HepG2 (cell line): Measurements from ENCODE around the gene TFEB. TPM values are rescaled to one million over a fixed set of nuclear protein-coding genes. Genes with fewer than 3 reads are reported as not detected.

Experiments
- ATAC-seq: fragments of 200-7000 bp; cut with Tn5 transposase; 3 replicates; pipeline ENCODE4 v1.9.1; 2020; ENCODE audit warnings: mild to moderate bottlenecking, moderate library complexity
- BruUV-seq: library from RNA; stranded (reverse); fragments of 400-500 nt; replicated peaks from 2 replicates; lab custom pipeline; 2021; lab: Mats Ljungman, UMichigan
- CTCF ChIA-PET: fragments of 300-600 bp; formaldehyde crosslinking; extraction: SDS; loops from one replicate; lab custom pipeline; 2021; ENCODE audit warnings: low total read pairs, inconsistent platforms, low intra/inter-chr PET ratio; lab: Yijun Ruan, JAX
- POLR2A ChIA-PET: fragments of 350-600 bp; sonication (Branson Sonifier 250); formaldehyde crosslinking; loops from one replicate; lab custom pipeline; 2020; ENCODE audit warnings: antibody characterized with exemption, inconsistent platforms; lab: Yijun Ruan, JAX
- DNase-seq: peaks from one replicate; pipeline ENCODE4 v3.0.0-alpha.2; 2015; ENCODE audit warnings: low spot score
- FAIRE-seq: peaks from 3 replicates; lab custom pipeline; 2011; peaks lifted over from hg19 to GRCh38; lab: Jason Lieb, UNC
- H2AFZ ChIP-seq: one replicate; pipeline ENCODE4 v1.6.1; 2011; ENCODE audit warnings: low read length, inconsistent platforms
- H3K27ac ChIP-seq: fragments of 300-600 bp; 3 replicates; pipeline ENCODE4 v1.8.0; 2011; ENCODE audit warnings: mixed run types, mild to moderate bottlenecking, mixed read lengths, low read length, inconsistent platforms; ENCODE audit not compliant: insufficient read depth; ENCODE audit errors: extremely low read length
- H3K27me3 ChIP-seq, 2 experiments: fragments of 200-600 bp in 1 of 2; 2 replicates in 1 of 2; 3 replicates in 1 of 2; pipeline versions ENCODE4 v1.6.0 to v1.8.0; 2011; ENCODE audit warnings: low read length in 2 of 2, mild to moderate bottlenecking in 2 of 2, moderate library complexity in 2 of 2, inconsistent platforms in 1 of 2; ENCODE audit not compliant: insufficient read depth in 2 of 2, control insufficient read depth in 1 of 2
- H3K36me3 ChIP-seq, 2 experiments: fragments of 200-600 bp in 1 of 2; replicated peaks in 1 of 2; 2 replicates in 1 of 2; 3 replicates in 1 of 2; pipeline versions ENCODE4 v1.5.1 to v1.8.0; 2011; ENCODE audit warnings: low read length in 2 of 2, inconsistent platforms in 1 of 2; ENCODE audit not compliant: insufficient read depth in 2 of 2, control insufficient read depth in 1 of 2
- H3K4me1 ChIP-seq: 2 replicates; pipeline ENCODE4 v1.5.1; 2012; ENCODE audit warnings: low read length, inconsistent platforms; ENCODE audit not compliant: insufficient read depth
- H3K4me2 ChIP-seq: 2 replicates; pipeline ENCODE4 v1.6.0; 2011; ENCODE audit warnings: low read depth, low read length, inconsistent platforms
- H3K4me3 ChIP-seq, 3 experiments: fragments of 200-600 bp in 1 of 3; sonication (generic), shearing (Covaris generic) in 1 of 3; replicated peaks in 1 of 3; 2 replicates each; pipeline ENCODE4 v1.5.1; 2011 to 2016; ENCODE audit warnings: low read length in 3 of 3, inconsistent platforms in 2 of 3, low read depth in 2 of 3, mild to moderate bottlenecking in 2 of 3, control low read depth in 1 of 3, mixed read lengths in 1 of 3; ENCODE audit not compliant: insufficient read depth in 1 of 3
- H3K79me2 ChIP-seq: one replicate; pipeline ENCODE4 v1.6.1; 2011; ENCODE audit warnings: low read length, inconsistent platforms; ENCODE audit not compliant: insufficient read depth
- H3K9ac ChIP-seq: 2 replicates; pipeline ENCODE4 v1.6.0; 2011; ENCODE audit warnings: mild to moderate bottlenecking, low read depth, low read length, inconsistent platforms; ENCODE audit not compliant: insufficient read depth
- H3K9me3 ChIP-seq: 2 replicates; pipeline ENCODE4 v1.5.1; 2012; ENCODE audit warnings: mild to moderate bottlenecking, low read length
- H4K20me1 ChIP-seq: 2 replicates; pipeline ENCODE4 v1.6.0; 2011; ENCODE audit warnings: inconsistent platforms, mild to moderate bottlenecking, low read length, moderate library complexity; ENCODE audit not compliant: insufficient read depth
- ELF1 ChIP-seq: sonication (generic); formaldehyde crosslinking; IDR thresholded peaks from 2 replicates; pipeline ENCODE4 v1.4.0; 2020; ENCODE audit warnings: missing genetic modification reagents
- GZF1 ChIP-seq: sonication (generic); formaldehyde crosslinking; IDR thresholded peaks from 2 replicates; pipeline ENCODE4 v1.5.1; 2020; ENCODE audit warnings: mild to moderate bottlenecking, missing genetic modification reagents
- KMT2A ChIP-seq: sonication (generic); formaldehyde crosslinking; IDR thresholded peaks from 2 replicates; pipeline ENCODE4 v1.4.0; 2020; ENCODE audit warnings: missing genetic modification reagents
- KMT2B ChIP-seq: IDR thresholded peaks from 2 replicates; pipeline ENCODE4 v1.6.1; 2016; ENCODE audit warnings: missing genetic modification reagents, missing compliant biosample characterization
- NCOA1 ChIP-seq: sonication (generic); formaldehyde crosslinking; IDR thresholded peaks from 2 replicates; pipeline ENCODE4 v1.9.0; 2021; ENCODE audit warnings: missing genetic modification reagents
- THAP11 ChIP-seq: IDR thresholded peaks from 2 replicates; pipeline ENCODE4 v1.6.1; 2016; ENCODE audit warnings: missing biosample characterization, missing genetic modification reagents
- TIGD3 ChIP-seq: sonication (generic); formaldehyde crosslinking; IDR thresholded peaks from 2 replicates; pipeline ENCODE4 v1.5.1; 2020; ENCODE audit warnings: mild to moderate bottlenecking, missing genetic modification reagents, borderline replicate concordance
- ZFP41 ChIP-seq: sonication (generic); formaldehyde crosslinking; IDR thresholded peaks from 2 replicates; pipeline ENCODE4 v1.4.0; 2020; ENCODE audit warnings: mild to moderate bottlenecking, missing genetic modification reagents, borderline replicate concordance
- whole genome bisulfite sequencing: methylation state at CpG from one replicate; pipeline ENCODE4 v1.1.6; 2017; ENCODE audit warnings: low lambda C conversion rate; 5-methylcytosine and 5-hydroxymethylcytosine counted together
- in situ Hi-C: cut with HindIII; loops from 2 replicates; pipeline ENCODE4 v1.10.0; 2017; ENCODE audit warnings: low pct_unique_long_range_greater_than_20kb; ENCODE audit not compliant: extremely low pct_ligation_motif_present
- intact Hi-C: fragments of 100-400 bp; cut with micrococcal nuclease; formaldehyde crosslinking; loops from one replicate; pipeline ENCODE4 v1.10.0; 2022; ENCODE audit not compliant: unreplicated experiment
- polyA plus RNA-seq, 8 experiments: library from polyadenylated mRNA; depleted of rRNA in 3 of 8; stranded (reverse) in 7 of 8; unstranded in 1 of 8; fragments of >200 nt; fragmentation: Illumina TruSeq in 4 of 8; extraction: Trizol in 4 of 8; gene quantifications; 2 replicates each; pipeline versions ENCODE4 v1.2.1 to v1.2.3, GENCODE V29; 2011 to 2016; ENCODE audit warnings: low read depth in 4 of 8, missing spikeins in 1 of 8, mixed read lengths in 1 of 8; ENCODE audit not compliant: insufficient read depth in 1 of 8
- total RNA-seq, 5 experiments: library from RNA; depleted of rRNA; stranded (reverse); fragments of >200 nt; fragmentation: Illumina TruSeq; extraction: Trizol; gene quantifications; 2 replicates each; pipeline ENCODE4 v1.2.3, GENCODE V29; 2016; ENCODE audit warnings: low read depth in 1 of 5
- TF ChIP-seq, protein P1 (sequence below): IDR thresholded peaks from 2 replicates; pipeline ENCODE4 v1.6.1; 2016; ENCODE audit warnings: control low read depth
- TF ChIP-seq, protein P2 (sequence below): sonication (generic); formaldehyde crosslinking; IDR thresholded peaks from 2 replicates; pipeline ENCODE4 v1.5.0; 2020; ENCODE audit warnings: mild to moderate bottlenecking, missing genetic modification reagents, borderline replicate concordance

TFEB gene
- total and polyA plus RNA-seq, 2 of the 13 experiments (the other 11 are each of a cell fraction or from before 2014, with no cell fraction given), result 13.3 to 18.7 TPM

DNA sequence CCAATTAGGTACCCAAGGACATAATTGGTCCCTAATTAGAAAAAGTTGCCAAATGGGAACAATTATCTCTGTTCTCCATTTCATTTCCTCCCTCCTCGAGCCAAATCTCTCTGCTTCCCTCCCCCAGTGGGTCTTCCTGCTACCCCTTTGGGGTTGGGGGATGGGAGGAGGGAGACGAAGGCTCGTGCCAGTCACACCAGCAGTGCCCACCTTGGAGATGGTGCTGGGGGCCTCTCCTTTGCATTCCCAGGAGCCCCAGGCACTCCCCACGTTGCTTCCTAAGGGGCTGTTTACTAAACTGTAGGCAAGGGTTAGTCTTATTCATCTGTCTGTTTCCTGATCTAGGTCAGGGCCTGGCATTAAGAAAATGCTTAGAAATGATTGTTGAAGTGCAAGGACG lies 64.0 kb downstream of the TFEB start:
- no TSS peak for BruUV-seq
- H4K20me1 ChIP-seq, result no peaks in the 10 kb centered on the region
- WGBS, result under 1% methylated on average over 5 of the region's 5 CpGs
- POLR2A ChIA-PET, result no interaction called here
- in situ Hi-C loops (no loop called here), intact Hi-C loops (no loop called here)
- H2AFZ ChIP-seq, result no peak overlapping the region
- H3K36me3 ChIP-seq, result no peaks in the 10 kb centered on the region
- no peak overlapping the region for H3K27ac ChIP-seq
- DNase-seq (no peak), ATAC-seq (no peak), FAIRE-seq (no peak)
- no peaks in the 10 kb centered on the region for H3K9me3 ChIP-seq
- no peaks in the 10 kb centered on the region for H3K4me1 ChIP-seq
- CTCF ChIA-PET, result no interaction called here
- H3K79me2 ChIP-seq, result no peaks in the 10 kb centered on the region
- no peak overlapping the region for H3K9ac ChIP-seq
- TF ChIP-seq, protein P1, sequence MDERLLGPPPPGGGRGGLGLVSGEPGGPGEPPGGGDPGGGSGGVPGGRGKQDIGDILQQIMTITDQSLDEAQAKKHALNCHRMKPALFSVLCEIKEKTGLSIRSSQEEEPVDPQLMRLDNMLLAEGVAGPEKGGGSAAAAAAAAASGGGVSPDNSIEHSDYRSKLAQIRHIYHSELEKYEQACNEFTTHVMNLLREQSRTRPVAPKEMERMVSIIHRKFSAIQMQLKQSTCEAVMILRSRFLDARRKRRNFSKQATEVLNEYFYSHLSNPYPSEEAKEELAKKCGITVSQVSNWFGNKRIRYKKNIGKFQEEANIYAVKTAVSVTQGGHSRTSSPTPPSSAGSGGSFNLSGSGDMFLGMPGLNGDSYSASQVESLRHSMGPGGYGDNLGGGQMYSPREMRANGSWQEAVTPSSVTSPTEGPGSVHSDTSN (CRISPR knock-in tag), result no peak
- TF ChIP-seq TIGD3 (CRISPR knock-in tag), result no peak
- TF ChIP-seq, protein P2, sequence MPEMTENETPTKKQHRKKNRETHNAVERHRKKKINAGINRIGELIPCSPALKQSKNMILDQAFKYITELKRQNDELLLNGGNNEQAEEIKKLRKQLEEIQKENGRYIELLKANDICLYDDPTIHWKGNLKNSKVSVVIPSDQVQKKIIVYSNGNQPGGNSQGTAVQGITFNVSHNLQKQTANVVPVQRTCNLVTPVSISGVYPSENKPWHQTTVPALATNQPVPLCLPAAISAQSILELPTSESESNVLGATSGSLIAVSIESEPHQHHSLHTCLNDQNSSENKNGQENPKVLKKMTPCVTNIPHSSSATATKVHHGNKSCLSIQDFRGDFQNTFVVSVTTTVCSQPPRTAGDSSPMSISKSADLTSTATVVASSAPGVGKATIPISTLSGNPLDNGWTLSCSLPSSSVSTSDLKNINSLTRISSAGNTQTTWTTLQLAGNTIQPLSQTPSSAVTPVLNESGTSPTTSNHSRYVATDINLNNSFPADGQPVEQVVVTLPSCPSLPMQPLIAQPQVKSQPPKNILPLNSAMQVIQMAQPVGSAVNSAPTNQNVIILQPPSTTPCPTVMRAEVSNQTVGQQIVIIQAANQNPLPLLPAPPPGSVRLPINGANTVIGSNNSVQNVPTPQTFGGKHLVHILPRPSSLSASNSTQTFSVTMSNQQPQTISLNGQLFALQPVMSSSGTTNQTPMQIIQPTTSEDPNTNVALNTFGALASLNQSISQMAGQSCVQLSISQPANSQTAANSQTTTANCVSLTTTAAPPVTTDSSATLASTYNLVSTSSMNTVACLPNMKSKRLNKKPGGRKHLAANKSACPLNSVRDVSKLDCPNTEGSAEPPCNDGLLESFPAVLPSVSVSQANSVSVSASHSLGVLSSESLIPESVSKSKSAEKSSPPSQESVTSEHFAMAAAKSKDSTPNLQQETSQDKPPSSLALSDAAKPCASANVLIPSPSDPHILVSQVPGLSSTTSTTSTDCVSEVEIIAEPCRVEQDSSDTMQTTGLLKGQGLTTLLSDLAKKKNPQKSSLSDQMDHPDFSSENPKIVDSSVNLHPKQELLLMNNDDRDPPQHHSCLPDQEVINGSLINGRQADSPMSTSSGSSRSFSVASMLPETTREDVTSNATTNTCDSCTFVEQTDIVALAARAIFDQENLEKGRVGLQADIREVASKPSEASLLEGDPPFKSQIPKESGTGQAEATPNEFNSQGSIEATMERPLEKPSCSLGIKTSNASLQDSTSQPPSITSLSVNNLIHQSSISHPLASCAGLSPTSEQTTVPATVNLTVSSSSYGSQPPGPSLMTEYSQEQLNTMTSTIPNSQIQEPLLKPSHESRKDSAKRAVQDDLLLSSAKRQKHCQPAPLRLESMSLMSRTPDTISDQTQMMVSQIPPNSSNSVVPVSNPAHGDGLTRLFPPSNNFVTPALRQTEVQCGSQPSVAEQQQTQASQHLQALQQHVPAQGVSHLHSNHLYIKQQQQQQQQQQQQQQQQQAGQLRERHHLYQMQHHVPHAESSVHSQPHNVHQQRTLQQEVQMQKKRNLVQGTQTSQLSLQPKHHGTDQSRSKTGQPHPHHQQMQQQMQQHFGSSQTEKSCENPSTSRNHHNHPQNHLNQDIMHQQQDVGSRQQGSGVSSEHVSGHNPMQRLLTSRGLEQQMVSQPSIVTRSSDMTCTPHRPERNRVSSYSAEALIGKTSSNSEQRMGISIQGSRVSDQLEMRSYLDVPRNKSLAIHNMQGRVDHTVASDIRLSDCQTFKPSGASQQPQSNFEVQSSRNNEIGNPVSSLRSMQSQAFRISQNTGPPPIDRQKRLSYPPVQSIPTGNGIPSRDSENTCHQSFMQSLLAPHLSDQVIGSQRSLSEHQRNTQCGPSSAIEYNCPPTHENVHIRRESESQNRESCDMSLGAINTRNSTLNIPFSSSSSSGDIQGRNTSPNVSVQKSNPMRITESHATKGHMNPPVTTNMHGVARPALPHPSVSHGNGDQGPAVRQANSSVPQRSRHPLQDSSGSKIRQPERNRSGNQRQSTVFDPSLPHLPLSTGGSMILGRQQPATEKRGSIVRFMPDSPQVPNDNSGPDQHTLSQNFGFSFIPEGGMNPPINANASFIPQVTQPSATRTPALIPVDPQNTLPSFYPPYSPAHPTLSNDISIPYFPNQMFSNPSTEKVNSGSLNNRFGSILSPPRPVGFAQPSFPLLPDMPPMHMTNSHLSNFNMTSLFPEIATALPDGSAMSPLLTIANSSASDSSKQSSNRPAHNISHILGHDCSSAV, result no peak
- TF ChIP-seq KMT2A, result no peak
- TF ChIP-seq ELF1, result no peak
- no peak for TF ChIP-seq KMT2B (CRISPR knock-in tag)
- TF ChIP-seq NCOA1 (CRISPR knock-in tag), result no peak
- no peak for TF ChIP-seq THAP11 (CRISPR knock-in tag)
- TF ChIP-seq ZFP41, result no peak
- no peak for TF ChIP-seq GZF1
- no peak overlapping the region for H3K4me2 ChIP-seq
- peaks cover 10 to 61% of the 10 kb centered on the region in 2 experiments; a peak in 4 of 5 replicates for H3K27me3 ChIP-seq
- H3K4me3 ChIP-seq, result no peak overlapping the region
